HCT116 (cell line): ENCODE data around the gene GLI3. TPM values are rescaled to one million over a fixed set of nuclear protein-coding genes. Genes with fewer than 3 reads are reported as not detected.

Experiments used
- ATAC-seq: fragments of 200-7000 bp; cut with Tn5 transposase; 2 replicates; pipeline ENCODE4 v1.9.1; 2020; ENCODE audit warnings: mild to moderate bottlenecking, moderate library complexity
- BruUV-seq: library from RNA; stranded (reverse); fragments of 400-500 nt; replicated peaks from 2 replicates; lab custom pipeline; 2021; lab: Mats Ljungman, UMichigan
- CTCF ChIA-PET: fragments of 300-600 bp; sonication (Branson Sonifier 250); formaldehyde crosslinking; loops from one replicate; lab custom pipeline; 2021; ENCODE audit warnings: antibody characterized with exemption; lab: Charles Lee
- POLR2A ChIA-PET: fragments of 300-600, 350-600 bp; sonication (Branson Sonifier 250); formaldehyde crosslinking; loops from one replicate; lab custom pipeline; 2021; ENCODE audit warnings: antibody characterized with exemption; lab: Charles Lee
- RAD21 ChIA-PET, 2 experiments: fragments of 300-600 bp; sonication (Branson Sonifier 250); formaldehyde crosslinking; loops; one replicate each; lab custom pipeline; 2023; ENCODE audit warnings: low total read pairs in 2 of 2; ENCODE audit not compliant: uncharacterized antibody in 2 of 2, unreplicated experiment in 2 of 2, low non-redundant PET in 1 of 2; lab: Charles Lee
- DNase-seq: peaks from one replicate; pipeline ENCODE4 v3.0.0-alpha.2; 2010; ENCODE audit warnings: low read depth, low spot score
- H2AFZ ChIP-seq: fragments of 200-600 bp; shearing (Covaris generic), sonication (generic); 2 replicates; pipeline ENCODE4 v1.6.1; 2017; ENCODE audit warnings: low read depth, mixed run types, mixed read lengths, antibody characterized with exemption, low read length; ENCODE audit not compliant: poor library complexity, severe bottlenecking
- H3K27ac ChIP-seq: 2 replicates; pipeline ENCODE4 v1.5.1; 2012; ENCODE audit warnings: low read depth, low read length
- H3K27me3 ChIP-seq: fragments of 200-600 bp; sonication (generic); 2 replicates; pipeline ENCODE4 v1.6.1; 2016; ENCODE audit warnings: mixed run types, low read length, mixed read lengths; ENCODE audit not compliant: insufficient read depth
- H3K36me3 ChIP-seq, 2 experiments: fragments of 200-500 bp in 1 of 2; fragments of 200-600 bp in 1 of 2; sonication (Bioruptor generic) in 1 of 2; sonication (generic) in 1 of 2; 2 replicates each; pipeline versions ENCODE4 v1.5.1 to v1.6.1; 2014 to 2016; ENCODE audit warnings: low read length in 2 of 2, inconsistent platforms in 1 of 2, mixed read lengths in 1 of 2, mixed run types in 1 of 2; ENCODE audit not compliant: insufficient read depth in 2 of 2, control insufficient read depth in 1 of 2
- H3K4me1 ChIP-seq, 2 experiments: fragments of 200-600 bp in 1 of 2; sonication (generic) in 1 of 2; 2 replicates each; pipeline versions ENCODE4 v1.5.1 to v1.6.1; 2012 to 2017; ENCODE audit warnings: low read length in 2 of 2, inconsistent platforms in 1 of 2, mild to moderate bottlenecking in 1 of 2, mixed read lengths in 1 of 2, mixed run types in 1 of 2, moderate library complexity in 1 of 2; ENCODE audit not compliant: insufficient read depth in 2 of 2, control insufficient read depth in 1 of 2
- H3K4me2 ChIP-seq: fragments of 200-600 bp; sonication (generic); 2 replicates; pipeline ENCODE4 v1.6.1; 2017; ENCODE audit warnings: mixed run types, low read length, mixed read lengths
- H3K4me3 ChIP-seq, 2 experiments: fragments of 200-600 bp in 1 of 2; sonication (generic) in 1 of 2; replicated peaks in 1 of 2; 2 replicates each; pipeline ENCODE4 v1.5.1; 2011 to 2016; ENCODE audit warnings: low read length in 2 of 2, control low read depth in 1 of 2, low read depth in 1 of 2, mild to moderate bottlenecking in 1 of 2, mixed read lengths in 1 of 2, mixed run types in 1 of 2
- H3K79me2 ChIP-seq: fragments of 200-600 bp; sonication (generic); 2 replicates; pipeline ENCODE4 v1.6.1; 2017; ENCODE audit warnings: mild to moderate bottlenecking, mixed run types, low read length, moderate library complexity, mixed read lengths; ENCODE audit not compliant: insufficient read depth
- H3K9ac ChIP-seq: fragments of 200-600 bp; sonication (generic); 2 replicates; pipeline ENCODE4 v1.6.1; 2016; ENCODE audit warnings: low read length, mixed read lengths
- H3K9me2 ChIP-seq: fragments of 200-600 bp; sonication (generic), shearing (Covaris generic); 2 replicates; pipeline ENCODE4 v1.6.1; 2017; ENCODE audit warnings: mixed run types, mild to moderate bottlenecking, moderate library complexity; ENCODE audit not compliant: insufficient read depth
- H3K9me3 ChIP-seq, 2 experiments: fragments of 200-500 bp in 1 of 2; fragments of 200-600 bp in 1 of 2; sonication (Bioruptor generic) in 1 of 2; sonication (generic) in 1 of 2; 2 replicates each; pipeline ENCODE4 v1.6.1; 2014 to 2017; ENCODE audit warnings: low read length in 2 of 2, mixed read lengths in 2 of 2, inconsistent platforms in 1 of 2, low read depth in 1 of 2, mild to moderate bottlenecking in 1 of 2, mixed run types in 1 of 2, moderate library complexity in 1 of 2; ENCODE audit not compliant: control insufficient read depth in 1 of 2, insufficient read depth in 1 of 2
- H4K20me1 ChIP-seq: fragments of 200-600 bp; sonication (generic), shearing (Covaris generic); 2 replicates; pipeline ENCODE4 v1.6.1; 2017; ENCODE audit warnings: mixed run types, mild to moderate bottlenecking, moderate library complexity; ENCODE audit not compliant: insufficient read depth
- CEBPB ChIP-seq: IDR thresholded peaks from 2 replicates; pipeline ENCODE4 v1.6.1; 2012; ENCODE audit warnings: low read depth
- EGR1 ChIP-seq: IDR thresholded peaks from 2 replicates; pipeline ENCODE4 v1.6.1; 2012; ENCODE audit warnings: low read depth
- ELF1 ChIP-seq: IDR thresholded peaks from 2 replicates; pipeline ENCODE4 v1.6.1; 2012; ENCODE audit warnings: low read depth, borderline replicate concordance
- EZH2 ChIP-seq: fragments of 200-600 bp; sonication (generic); IDR thresholded peaks from 2 replicates; pipeline ENCODE4 v1.6.1; 2017; ENCODE audit warnings: antibody characterized with exemption, mixed run types
- EZH2phosphoT487 ChIP-seq: fragments of 200-600 bp; IDR thresholded peaks from 2 replicates; pipeline ENCODE4 v1.6.1; 2018; ENCODE audit warnings: antibody characterized with exemption, borderline replicate concordance
- FOSL1 ChIP-seq: IDR thresholded peaks from 2 replicates; pipeline ENCODE4 v1.6.1; 2012; ENCODE audit warnings: low read depth
- JUND ChIP-seq: IDR thresholded peaks from 2 replicates; pipeline ENCODE4 v1.6.1; 2012
- POLR2A ChIP-seq: IDR thresholded peaks from 2 replicates; pipeline ENCODE4 v1.7.0; 2011; ENCODE audit warnings: borderline replicate concordance; ENCODE audit not compliant: insufficient read depth, insufficient read length; ENCODE audit errors: extremely low read depth
- POLR2AphosphoS5 ChIP-seq: IDR thresholded peaks from 2 replicates; pipeline ENCODE4 v1.6.1; 2011; ENCODE audit warnings: mild to moderate bottlenecking, low read depth, low read length, moderate library complexity
- RAD21 ChIP-seq: IDR thresholded peaks from 2 replicates; pipeline ENCODE4 v1.6.1; 2012; ENCODE audit warnings: low read depth, mild to moderate bottlenecking
- SIN3A ChIP-seq: IDR thresholded peaks from 2 replicates; pipeline ENCODE4 v1.6.1; 2012; ENCODE audit warnings: low read depth
- SP1 ChIP-seq: IDR thresholded peaks from 2 replicates; pipeline ENCODE4 v1.6.1; 2012; ENCODE audit warnings: low read depth
- SRF ChIP-seq: IDR thresholded peaks from 2 replicates; pipeline ENCODE4 v1.6.1; 2012; ENCODE audit warnings: low read depth
- YY1 ChIP-seq: IDR thresholded peaks from 2 replicates; pipeline ENCODE4 v1.6.1; 2011; ENCODE audit warnings: low read length, low read depth, moderate library complexity, mild to moderate bottlenecking; ENCODE audit not compliant: insufficient replicate concordance; ENCODE audit errors: extremely low read depth
- ZFX ChIP-seq: fragments of 450-650 bp; IDR thresholded peaks from 2 replicates; pipeline ENCODE4 v1.6.1; 2017
- ZNF274 ChIP-seq: fragments of 200-500 bp; sonication (Bioruptor generic); IDR thresholded peaks from 2 replicates; pipeline ENCODE4 v1.6.1; 2014; ENCODE audit warnings: mild to moderate bottlenecking, low read depth, low read length, inconsistent platforms
- intact Hi-C: fragments of 100-400 bp; cut with micrococcal nuclease; formaldehyde crosslinking; loops from 2 replicates; pipeline ENCODE4 v1.10.0; 2022
- total RNA-seq: library from RNA; stranded (reverse); gene quantifications from one replicate; pipeline ENCODE4 v1.2.1, GENCODE V29; 2021; ENCODE audit not compliant: unreplicated experiment
- TF ChIP-seq, protein P1 (sequence below): IDR thresholded peaks from 2 replicates; pipeline ENCODE4 v1.6.1; 2012; ENCODE audit warnings: low read depth
- TF ChIP-seq, protein P2 (sequence below): IDR thresholded peaks from 2 replicates; pipeline ENCODE4 v1.6.1; 2011; ENCODE audit warnings: mild to moderate bottlenecking, low read length, moderate library complexity; ENCODE audit not compliant: insufficient replicate concordance; ENCODE audit errors: extremely low read depth

GLI3 gene
- total RNA-seq, 1 experiment from 2014 or later, result 0.07 TPM

DNA sequence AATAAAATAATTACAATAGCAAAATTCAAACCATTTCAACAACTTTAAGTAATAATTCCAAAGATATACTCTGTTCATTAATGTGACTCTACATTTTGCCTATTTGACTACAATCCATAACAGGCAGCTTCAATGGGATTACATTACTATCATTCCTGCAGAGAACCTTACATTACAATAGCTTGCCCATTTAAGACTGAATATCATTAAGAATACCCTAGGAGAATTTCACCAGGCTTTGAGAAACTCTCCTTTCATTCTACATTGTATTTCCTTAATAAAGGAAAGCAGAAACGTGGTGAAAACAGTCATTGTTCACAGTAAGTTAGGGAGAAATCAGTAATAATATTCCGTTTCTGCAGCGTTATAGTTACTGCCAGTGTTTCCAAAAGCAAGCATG is 209.5 kb downstream of the GLI3 start:
- ATAC-seq, result no peak
- H3K27ac ChIP-seq, result no peak overlapping the region
- CTCF ChIA-PET, result interaction anchor here (1.3 kb wide), 1 partner anchor 86 kb away, joined by 3 read pairs; no protein-coding TSS in a partner anchor

More for the DNA sequence above, 209.5 kb downstream of the GLI3 start:
- H2AFZ ChIP-seq, result no peak overlapping the region
- no peaks in the 10 kb centered on the region for H4K20me1 ChIP-seq
- no peak overlapping the region for H3K4me2 ChIP-seq
- TF ChIP-seq ZNF274 (no peak), POLR2A (no peak), CEBPB (no peak), ZFX (no peak), YY1 (no peak), POLR2AphosphoS5 (no peak), RAD21 (no peak), SRF (no peak), ELF1 (no peak), EZH2 (no peak), SIN3A (no peak), FOSL1 (no peak), JUND (no peak), SP1 (no peak), EGR1 (no peak), EZH2phosphoT487 (no peak)
- TF ChIP-seq, protein P1, sequence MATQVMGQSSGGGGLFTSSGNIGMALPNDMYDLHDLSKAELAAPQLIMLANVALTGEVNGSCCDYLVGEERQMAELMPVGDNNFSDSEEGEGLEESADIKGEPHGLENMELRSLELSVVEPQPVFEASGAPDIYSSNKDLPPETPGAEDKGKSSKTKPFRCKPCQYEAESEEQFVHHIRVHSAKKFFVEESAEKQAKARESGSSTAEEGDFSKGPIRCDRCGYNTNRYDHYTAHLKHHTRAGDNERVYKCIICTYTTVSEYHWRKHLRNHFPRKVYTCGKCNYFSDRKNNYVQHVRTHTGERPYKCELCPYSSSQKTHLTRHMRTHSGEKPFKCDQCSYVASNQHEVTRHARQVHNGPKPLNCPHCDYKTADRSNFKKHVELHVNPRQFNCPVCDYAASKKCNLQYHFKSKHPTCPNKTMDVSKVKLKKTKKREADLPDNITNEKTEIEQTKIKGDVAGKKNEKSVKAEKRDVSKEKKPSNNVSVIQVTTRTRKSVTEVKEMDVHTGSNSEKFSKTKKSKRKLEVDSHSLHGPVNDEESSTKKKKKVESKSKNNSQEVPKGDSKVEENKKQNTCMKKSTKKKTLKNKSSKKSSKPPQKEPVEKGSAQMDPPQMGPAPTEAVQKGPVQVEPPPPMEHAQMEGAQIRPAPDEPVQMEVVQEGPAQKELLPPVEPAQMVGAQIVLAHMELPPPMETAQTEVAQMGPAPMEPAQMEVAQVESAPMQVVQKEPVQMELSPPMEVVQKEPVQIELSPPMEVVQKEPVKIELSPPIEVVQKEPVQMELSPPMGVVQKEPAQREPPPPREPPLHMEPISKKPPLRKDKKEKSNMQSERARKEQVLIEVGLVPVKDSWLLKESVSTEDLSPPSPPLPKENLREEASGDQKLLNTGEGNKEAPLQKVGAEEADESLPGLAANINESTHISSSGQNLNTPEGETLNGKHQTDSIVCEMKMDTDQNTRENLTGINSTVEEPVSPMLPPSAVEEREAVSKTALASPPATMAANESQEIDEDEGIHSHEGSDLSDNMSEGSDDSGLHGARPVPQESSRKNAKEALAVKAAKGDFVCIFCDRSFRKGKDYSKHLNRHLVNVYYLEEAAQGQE, result no peak
- TF ChIP-seq, protein P2, sequence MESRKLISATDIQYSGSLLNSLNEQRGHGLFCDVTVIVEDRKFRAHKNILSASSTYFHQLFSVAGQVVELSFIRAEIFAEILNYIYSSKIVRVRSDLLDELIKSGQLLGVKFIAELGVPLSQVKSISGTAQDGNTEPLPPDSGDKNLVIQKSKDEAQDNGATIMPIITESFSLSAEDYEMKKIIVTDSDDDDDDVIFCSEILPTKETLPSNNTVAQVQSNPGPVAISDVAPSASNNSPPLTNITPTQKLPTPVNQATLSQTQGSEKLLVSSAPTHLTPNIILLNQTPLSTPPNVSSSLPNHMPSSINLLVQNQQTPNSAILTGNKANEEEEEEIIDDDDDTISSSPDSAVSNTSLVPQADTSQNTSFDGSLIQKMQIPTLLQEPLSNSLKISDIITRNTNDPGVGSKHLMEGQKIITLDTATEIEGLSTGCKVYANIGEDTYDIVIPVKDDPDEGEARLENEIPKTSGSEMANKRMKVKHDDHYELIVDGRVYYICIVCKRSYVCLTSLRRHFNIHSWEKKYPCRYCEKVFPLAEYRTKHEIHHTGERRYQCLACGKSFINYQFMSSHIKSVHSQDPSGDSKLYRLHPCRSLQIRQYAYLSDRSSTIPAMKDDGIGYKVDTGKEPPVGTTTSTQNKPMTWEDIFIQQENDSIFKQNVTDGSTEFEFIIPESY, result no peak
- H3K27me3 ChIP-seq, result 0 out of 2 replicates have a peak, but pooled peaks cover 9% of the 10 kb centered on the region
- intact Hi-C loops, result no loop called here
- H3K9me2 ChIP-seq, result no peaks in the 10 kb centered on the region
- H3K4me1 ChIP-seq, result no peaks in the 10 kb centered on the region
- H3K36me3 ChIP-seq, result no peaks in the 10 kb centered on the region
- H3K79me2 ChIP-seq, result no peaks in the 10 kb centered on the region
- ChIA-PET POLR2A (no interaction called here), RAD21 (no interaction called here)
- no peaks in the 10 kb centered on the region for H3K9me3 ChIP-seq
- BruUV-seq, result no TSS peak
- H3K9ac ChIP-seq, result no peak overlapping the region
- no peak for DNase-seq
- H3K4me3 ChIP-seq, result no peak overlapping the region
